LNCaP clone FGC (cell line): ENCODE measurements around the gene OPA1.

Experiments used
- DNase-seq: peaks from one replicate; pipeline ENCODE4 v3.0.0-alpha.2; 2011; ENCODE audit warnings: low read depth
- H3K4me3 ChIP-seq: 2 replicates; pipeline ENCODE4 v1.5.1; 2011; ENCODE audit warnings: mild to moderate bottlenecking, low read depth, low read length, control low read depth
- TF ChIP-seq, protein P1 (sequence below): IDR thresholded peaks from 2 replicates; pipeline ENCODE4 v1.5.1; 2012; ENCODE audit warnings: mild to moderate bottlenecking; ENCODE audit not compliant: control insufficient read depth, insufficient read depth; ENCODE audit errors: extremely low read depth

Gene OPA1

DNA sequence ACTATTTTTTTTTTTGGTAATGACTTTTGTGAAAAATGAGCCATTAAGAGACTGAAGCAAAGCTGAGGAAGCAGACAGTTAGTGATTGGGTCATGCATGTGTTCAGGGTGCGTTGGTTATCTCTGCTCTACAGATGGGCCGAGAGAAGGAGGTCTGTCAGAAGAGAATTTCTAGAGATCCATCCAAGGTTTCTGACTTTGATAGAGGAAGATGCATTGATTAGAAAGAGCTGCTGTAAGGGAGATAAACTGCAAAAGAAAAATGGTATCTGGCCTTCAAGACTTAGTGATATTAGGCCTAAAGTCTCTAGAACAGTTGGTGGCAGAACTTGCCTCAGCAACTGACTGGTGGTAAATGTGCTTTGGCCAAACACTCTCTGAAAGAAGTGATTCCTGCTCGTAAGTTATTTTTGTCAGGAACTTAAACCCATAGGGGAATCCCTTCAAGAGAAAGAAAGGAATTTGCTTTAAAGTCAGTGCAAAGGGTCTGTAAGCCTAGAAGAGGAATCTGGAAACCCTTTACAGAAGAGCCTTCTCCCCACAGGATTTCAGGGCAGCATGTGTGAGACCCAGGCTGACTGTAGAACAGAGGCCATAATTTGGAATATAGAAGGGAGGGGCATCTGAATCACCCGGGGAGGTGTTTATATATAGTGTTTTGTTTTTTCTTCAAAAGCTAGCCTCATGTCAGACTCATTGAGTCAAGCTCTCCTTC lies 67.8 kb downstream of the OPA1 start:
- DNase-seq = no peak
- no peak overlapping the region for H3K4me3 ChIP-seq

DNA sequence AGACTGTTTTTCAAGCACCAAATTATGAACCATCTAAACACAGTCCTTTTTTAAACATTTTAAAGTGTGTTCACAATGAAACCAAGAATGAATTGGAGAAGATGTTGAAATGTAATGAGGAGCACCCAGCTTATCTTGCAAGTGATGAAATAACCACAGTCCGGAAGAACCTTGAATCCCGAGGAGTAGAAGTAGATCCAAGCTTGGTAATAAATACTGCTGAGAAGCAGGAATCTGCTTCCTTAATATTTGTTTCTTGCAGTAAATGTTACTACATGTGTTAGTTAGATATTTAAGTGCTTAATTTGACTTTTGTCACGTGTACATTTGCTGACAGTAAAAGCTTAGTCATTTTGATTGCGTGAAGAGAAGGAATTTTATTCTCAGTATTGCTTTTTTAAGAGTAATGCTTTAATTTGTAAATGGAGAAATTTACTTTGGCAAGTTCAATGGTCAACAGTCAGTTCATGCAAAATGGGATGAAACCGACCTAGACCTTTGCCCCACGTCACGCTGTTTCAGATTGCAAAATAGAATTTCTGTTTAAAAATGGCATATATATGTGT lies 69.8 kb downstream of the OPA1 start:
- no peak overlapping the region for H3K4me3 ChIP-seq
- TF ChIP-seq, protein P1, sequence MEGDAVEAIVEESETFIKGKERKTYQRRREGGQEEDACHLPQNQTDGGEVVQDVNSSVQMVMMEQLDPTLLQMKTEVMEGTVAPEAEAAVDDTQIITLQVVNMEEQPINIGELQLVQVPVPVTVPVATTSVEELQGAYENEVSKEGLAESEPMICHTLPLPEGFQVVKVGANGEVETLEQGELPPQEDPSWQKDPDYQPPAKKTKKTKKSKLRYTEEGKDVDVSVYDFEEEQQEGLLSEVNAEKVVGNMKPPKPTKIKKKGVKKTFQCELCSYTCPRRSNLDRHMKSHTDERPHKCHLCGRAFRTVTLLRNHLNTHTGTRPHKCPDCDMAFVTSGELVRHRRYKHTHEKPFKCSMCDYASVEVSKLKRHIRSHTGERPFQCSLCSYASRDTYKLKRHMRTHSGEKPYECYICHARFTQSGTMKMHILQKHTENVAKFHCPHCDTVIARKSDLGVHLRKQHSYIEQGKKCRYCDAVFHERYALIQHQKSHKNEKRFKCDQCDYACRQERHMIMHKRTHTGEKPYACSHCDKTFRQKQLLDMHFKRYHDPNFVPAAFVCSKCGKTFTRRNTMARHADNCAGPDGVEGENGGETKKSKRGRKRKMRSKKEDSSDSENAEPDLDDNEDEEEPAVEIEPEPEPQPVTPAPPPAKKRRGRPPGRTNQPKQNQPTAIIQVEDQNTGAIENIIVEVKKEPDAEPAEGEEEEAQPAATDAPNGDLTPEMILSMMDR = no peak
- no peak for DNase-seq

More for the DNA sequence above, 67.8 kb downstream of the OPA1 start:
- TF ChIP-seq, protein P1 = no peak

DNA sequence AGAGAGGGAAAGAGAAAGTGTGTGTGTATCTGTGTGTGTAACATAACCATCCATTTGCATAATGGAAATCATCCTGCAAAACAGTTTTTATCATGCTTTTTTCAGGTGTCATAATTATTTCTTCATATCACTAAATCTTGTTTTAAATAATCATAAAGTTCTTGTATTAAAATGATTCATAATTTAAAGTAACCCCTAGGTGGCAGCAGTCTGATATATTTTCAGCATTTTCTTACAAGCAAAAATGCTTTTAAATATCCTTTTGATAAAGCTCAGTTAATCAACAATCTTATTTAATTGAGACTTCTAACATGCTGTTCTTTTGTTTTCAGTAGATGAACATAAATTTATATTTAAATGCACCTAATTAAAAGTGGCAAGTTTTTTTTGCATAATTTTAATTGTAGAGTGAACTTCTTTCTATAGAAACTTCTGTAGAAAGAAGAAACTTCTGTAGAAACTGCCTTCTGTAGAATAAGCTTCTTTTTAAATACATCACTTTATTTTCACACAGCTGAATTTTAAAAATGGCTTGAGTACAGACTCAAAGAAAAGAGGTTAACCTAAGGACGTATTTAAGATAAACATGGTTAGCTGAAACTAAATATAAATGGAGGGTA lies 72.5 kb downstream of the OPA1 start:
- no peak overlapping the region for H3K4me3 ChIP-seq
- TF ChIP-seq, protein P1 = peak; percentile 46
- peak; percentile 19 for DNase-seq

DNA sequence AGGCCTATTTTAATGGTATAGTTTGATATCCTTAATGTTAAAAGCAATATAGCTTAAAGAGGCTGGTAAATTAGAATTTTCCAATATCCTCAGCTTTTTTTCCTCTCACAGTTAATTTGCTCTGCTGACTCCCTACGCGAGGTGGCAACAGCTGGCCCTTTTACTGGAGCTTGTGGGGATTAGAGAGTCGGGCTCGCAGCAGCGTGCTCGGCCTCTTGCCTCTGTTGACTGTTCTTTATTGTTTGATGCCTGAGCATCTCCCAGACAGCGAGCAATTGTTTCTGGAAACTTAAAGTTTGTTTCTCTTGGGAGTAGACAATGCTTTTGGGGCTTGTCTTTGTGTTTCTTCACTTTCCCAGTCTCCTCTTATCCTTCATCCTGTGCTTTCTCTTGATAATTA lies 80.8 kb downstream of the OPA1 start:
- no peak for DNase-seq
- TF ChIP-seq, protein P1 = no peak

DNA sequence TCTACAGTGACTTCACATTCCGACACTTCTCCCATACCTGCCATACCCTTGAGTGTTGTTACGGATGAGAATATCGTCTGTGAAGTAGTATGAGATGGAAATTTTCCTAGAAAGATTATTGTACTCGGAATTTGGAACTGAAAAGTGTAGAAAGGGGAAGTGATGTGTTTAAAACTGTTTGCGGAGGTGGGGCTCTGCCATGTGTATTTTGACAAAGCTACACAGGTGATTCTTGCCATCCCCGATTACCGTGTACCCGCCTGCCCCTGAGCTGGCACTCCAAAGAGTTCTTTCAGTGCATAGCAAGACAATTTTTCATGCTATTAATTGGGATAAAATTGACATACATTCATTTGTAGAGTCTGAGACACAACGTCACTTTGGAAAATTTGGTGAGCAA lies 81.7 kb downstream of the OPA1 start:
- TF ChIP-seq, protein P1 = no peak
- H3K4me3 ChIP-seq = no peak overlapping the region
- no peak for DNase-seq

More for the DNA sequence above, 80.8 kb downstream of the OPA1 start:
- H3K4me3 ChIP-seq = no peak overlapping the region

DNA sequence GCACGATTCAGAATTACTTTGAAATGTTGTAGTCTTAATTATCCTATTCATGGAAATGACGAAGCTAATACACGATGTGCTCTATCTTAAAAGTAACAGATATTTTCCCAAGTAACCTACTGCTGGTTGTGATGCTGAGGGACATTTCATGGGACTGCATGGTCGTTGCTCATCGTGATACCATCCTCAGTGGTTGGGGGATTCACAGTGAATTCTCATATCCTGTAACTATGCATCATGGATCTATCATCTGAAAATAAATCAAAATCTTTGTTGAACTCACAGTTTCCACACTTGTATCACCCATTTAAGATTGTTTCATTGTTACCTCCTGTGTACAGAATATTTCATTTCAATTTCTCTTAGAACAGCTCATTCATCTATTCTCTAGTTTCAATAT lies 84.7 kb downstream of the OPA1 start:
- no peak overlapping the region for H3K4me3 ChIP-seq
- TF ChIP-seq, protein P1 = no peak
- DNase-seq = no peak

DNA sequence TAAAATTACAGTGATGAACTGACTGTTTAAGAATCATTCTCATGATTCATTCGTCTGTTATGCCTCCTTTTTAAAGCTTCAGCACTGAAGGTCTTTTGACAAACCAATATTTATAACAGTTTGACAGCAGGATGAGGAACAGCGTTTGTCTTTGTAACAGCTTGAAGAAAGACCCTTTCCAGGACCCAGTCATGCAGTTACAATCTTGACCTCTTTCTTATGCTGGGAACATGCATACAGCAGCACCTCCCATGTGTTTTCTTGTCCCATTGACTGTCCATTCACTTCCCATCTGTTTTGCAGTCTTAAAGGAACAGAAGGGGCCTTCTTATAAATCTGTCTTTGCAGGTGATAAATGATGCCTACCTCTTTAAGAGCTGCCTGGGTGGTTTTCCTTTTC lies 87.2 kb downstream of the OPA1 start:
- TF ChIP-seq, protein P1 = no peak
- DNase-seq = no peak
- H3K4me3 ChIP-seq = no peak overlapping the region
